Measurements from ENCODE around the gene ADGRB3. TPM values are rescaled to one million over a fixed set of nuclear protein-coding genes. Genes with fewer than 3 reads are reported as not detected.
"Not testable (repeated sequence)": the region's sequence is repeated elsewhere in the genome, so short reads cannot be mapped to it uniquely, and the experiment has no call there.

Gene ADGRB3
- total RNA-seq, 1 experiment from 2014 or later: 0.09 TPM

DNA sequence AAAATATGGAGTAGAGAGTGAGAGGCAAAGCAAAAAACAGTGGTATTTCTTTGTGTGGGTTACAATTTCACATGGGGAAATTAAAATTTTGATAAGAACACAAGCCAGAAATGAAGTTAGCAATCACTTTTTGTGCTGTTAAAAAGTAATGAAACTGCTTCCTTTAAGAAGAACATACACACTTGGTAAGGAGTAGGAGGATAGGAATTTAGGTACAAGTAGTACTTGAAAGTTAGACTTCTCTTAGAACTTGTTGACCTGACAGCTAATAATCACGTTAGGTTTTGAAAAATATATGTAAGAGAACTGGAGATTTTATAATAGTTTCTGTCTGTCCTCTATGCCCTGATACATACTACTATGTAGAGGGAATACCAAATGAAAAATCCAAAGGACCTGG lies 260.8 kb downstream of the ADGRB3 start:
- DNase-seq: no peak
- intact Hi-C loops (cut with micrococcal nuclease; ENCODE audit: unreplicated experiment): no loop called here
- CTCF ChIA-PET: no interaction called here
- TF ChIP-seq, protein P1, sequence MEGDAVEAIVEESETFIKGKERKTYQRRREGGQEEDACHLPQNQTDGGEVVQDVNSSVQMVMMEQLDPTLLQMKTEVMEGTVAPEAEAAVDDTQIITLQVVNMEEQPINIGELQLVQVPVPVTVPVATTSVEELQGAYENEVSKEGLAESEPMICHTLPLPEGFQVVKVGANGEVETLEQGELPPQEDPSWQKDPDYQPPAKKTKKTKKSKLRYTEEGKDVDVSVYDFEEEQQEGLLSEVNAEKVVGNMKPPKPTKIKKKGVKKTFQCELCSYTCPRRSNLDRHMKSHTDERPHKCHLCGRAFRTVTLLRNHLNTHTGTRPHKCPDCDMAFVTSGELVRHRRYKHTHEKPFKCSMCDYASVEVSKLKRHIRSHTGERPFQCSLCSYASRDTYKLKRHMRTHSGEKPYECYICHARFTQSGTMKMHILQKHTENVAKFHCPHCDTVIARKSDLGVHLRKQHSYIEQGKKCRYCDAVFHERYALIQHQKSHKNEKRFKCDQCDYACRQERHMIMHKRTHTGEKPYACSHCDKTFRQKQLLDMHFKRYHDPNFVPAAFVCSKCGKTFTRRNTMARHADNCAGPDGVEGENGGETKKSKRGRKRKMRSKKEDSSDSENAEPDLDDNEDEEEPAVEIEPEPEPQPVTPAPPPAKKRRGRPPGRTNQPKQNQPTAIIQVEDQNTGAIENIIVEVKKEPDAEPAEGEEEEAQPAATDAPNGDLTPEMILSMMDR (IDR thresholded peaks at IDR 0.05; ENCODE audit: unreplicated experiment): no peak
- Mint-ChIP-seq H3K4me3 (ENCODE audit: low read depth, unreplicated experiment) (no peak overlapping the region), H3K4me1 (ENCODE audit: low read depth, unreplicated experiment) (peaks cover 11% of the 10 kb centered on the region), H3K27ac (ENCODE audit: unreplicated experiment) (no peak overlapping the region), H3K36me3 (ENCODE audit: insufficient read depth, unreplicated experiment) (no peaks in the 10 kb centered on the region), H3K27me3 (ENCODE audit: unreplicated experiment) (no peaks in the 10 kb centered on the region), H3K9me3 (ENCODE audit: low read depth, unreplicated experiment) (peaks cover 3% of the 10 kb centered on the region)
- BruUV-seq (replicated peaks): no TSS peak

DNA sequence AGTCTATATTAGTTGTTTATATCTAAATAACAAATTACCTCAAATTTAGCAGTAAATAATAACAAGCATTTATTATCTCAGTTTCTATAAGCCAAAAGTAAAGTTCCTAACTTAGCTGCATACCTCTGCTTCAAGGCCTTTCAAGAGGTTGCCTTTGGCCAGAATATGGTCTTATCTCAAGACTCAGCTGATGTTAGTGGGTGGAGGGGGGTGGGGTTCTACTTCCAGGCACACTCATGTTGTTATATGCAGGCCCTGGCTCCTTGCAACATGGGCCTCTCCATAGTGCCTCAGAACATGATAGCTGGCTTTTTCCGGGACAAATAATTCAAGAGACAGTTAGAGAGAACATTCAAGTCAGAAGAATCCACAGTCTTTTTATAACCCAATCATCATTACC lies 266.0 kb downstream of the ADGRB3 start:
- intact Hi-C loops (cut with micrococcal nuclease; ENCODE audit: unreplicated experiment): no loop called here
- Mint-ChIP-seq H3K9me3 (ENCODE audit: low read depth, unreplicated experiment) (no peaks in the 10 kb centered on the region), H3K27me3 (ENCODE audit: unreplicated experiment) (no peaks in the 10 kb centered on the region), H3K36me3 (ENCODE audit: insufficient read depth, unreplicated experiment) (no peaks in the 10 kb centered on the region), H3K27ac (ENCODE audit: unreplicated experiment) (no peak overlapping the region), H3K4me1 (ENCODE audit: low read depth, unreplicated experiment) (no peaks in the 10 kb centered on the region), H3K4me3 (ENCODE audit: low read depth, unreplicated experiment) (no peak overlapping the region)
- DNase-seq: no peak
- CTCF ChIA-PET: no interaction called here
- TF ChIP-seq, protein P1 (IDR thresholded peaks at IDR 0.05; ENCODE audit: unreplicated experiment): no peak
- BruUV-seq (replicated peaks): no TSS peak

DNA sequence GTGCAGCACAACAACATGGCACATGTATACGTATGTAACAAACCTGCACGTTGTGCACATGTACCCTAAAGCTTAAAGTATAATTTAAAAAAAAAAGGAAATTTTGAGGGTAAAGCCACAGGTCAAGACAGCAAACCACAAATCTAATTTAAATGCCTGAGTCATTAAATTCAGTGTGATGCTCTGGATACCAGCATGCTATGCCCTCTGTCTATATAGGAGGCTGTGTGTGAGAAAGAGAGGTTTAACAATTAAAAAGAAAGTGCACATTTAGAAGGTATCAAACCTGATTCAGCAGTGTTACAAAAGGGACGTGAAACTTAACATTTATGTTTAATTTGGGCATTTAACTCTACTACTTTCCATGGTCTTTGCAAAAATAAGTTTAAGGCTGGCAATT lies 276.3 kb downstream of the ADGRB3 start:
- Mint-ChIP-seq H3K27me3 (ENCODE audit: unreplicated experiment) (no peaks in the 10 kb centered on the region), H3K27ac (ENCODE audit: unreplicated experiment) (no peak overlapping the region), H3K4me3 (ENCODE audit: low read depth, unreplicated experiment) (no peak overlapping the region), H3K4me1 (ENCODE audit: low read depth, unreplicated experiment) (no peaks in the 10 kb centered on the region), H3K36me3 (ENCODE audit: insufficient read depth, unreplicated experiment) (no peaks in the 10 kb centered on the region), H3K9me3 (ENCODE audit: low read depth, unreplicated experiment) (no peaks in the 10 kb centered on the region)
- CTCF ChIA-PET: no interaction called here
- no TSS peak for BruUV-seq (replicated peaks)
- no peak for DNase-seq
- TF ChIP-seq, protein P1 (IDR thresholded peaks at IDR 0.05; ENCODE audit: unreplicated experiment): no peak
- intact Hi-C loops (cut with micrococcal nuclease; ENCODE audit: unreplicated experiment): no loop called here

DNA sequence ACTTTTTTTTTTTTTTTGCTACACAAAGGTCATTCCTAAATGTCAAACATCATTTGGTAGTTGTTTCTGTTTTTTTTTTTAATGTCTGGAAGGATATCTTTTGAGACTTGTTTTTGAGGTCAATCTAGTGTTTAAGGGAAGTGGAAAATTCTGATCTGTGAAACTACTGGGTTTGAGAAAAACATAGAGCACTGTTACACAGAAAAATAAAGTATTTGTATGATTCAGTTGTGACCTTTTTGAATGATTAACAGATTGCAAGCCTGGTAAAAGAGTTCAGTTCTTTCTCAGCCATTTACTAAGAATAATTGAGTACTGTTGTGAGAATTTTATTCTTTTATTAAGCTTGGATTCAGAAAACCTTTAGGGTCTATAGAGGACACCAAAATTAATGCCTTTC lies 276.7 kb downstream of the ADGRB3 start:
- no peak for DNase-seq
- Mint-ChIP-seq H3K27ac (ENCODE audit: unreplicated experiment) (no peak overlapping the region), H3K27me3 (ENCODE audit: unreplicated experiment) (no peaks in the 10 kb centered on the region), H3K36me3 (ENCODE audit: insufficient read depth, unreplicated experiment) (no peaks in the 10 kb centered on the region), H3K4me3 (ENCODE audit: low read depth, unreplicated experiment) (no peak overlapping the region), H3K9me3 (ENCODE audit: low read depth, unreplicated experiment) (no peaks in the 10 kb centered on the region), H3K4me1 (ENCODE audit: low read depth, unreplicated experiment) (no peaks in the 10 kb centered on the region)
- intact Hi-C loops (cut with micrococcal nuclease; ENCODE audit: unreplicated experiment): no loop called here
- CTCF ChIA-PET: no interaction called here
- no TSS peak for BruUV-seq (replicated peaks)
- TF ChIP-seq, protein P1 (IDR thresholded peaks at IDR 0.05; ENCODE audit: unreplicated experiment): no peak

DNA sequence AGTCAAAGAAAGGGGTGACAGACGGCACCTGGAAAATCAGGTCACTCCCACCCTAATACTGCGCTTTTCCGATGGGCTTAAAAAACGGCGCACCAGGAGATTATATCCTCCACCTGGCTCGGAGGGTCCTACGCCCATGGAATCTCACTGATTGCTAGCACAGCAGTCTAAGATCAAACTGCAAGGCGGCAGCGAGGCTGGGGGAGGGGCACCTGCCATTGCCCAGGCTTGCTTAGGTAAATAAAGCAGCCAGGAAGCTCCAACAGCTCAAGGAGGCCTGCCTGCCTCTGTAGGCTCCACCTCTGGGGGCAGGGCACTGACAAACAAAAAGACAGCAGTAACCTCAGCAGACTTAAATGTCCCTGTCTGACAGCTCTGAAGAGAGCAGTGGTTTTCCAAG lies 277.7 kb downstream of the ADGRB3 start:
- DNase-seq; H3K27ac Mint-ChIP-seq (ENCODE audit: unreplicated experiment); H3K36me3 Mint-ChIP-seq (ENCODE audit: insufficient read depth, unreplicated experiment); CTCF ChIA-PET; H3K4me3 Mint-ChIP-seq (ENCODE audit: low read depth, unreplicated experiment); H3K4me1 Mint-ChIP-seq (ENCODE audit: low read depth, unreplicated experiment); BruUV-seq (replicated peaks); H3K27me3 Mint-ChIP-seq (ENCODE audit: unreplicated experiment); H3K9me3 Mint-ChIP-seq (ENCODE audit: low read depth, unreplicated experiment); intact Hi-C loops (cut with micrococcal nuclease; ENCODE audit: unreplicated experiment): not testable (repeated sequence)

Measured in Calu3 (cell line).